ENCODE measurements around the gene NSL1. TPM values are rescaled to one million over a fixed set of nuclear protein-coding genes. Genes with fewer than 3 reads are reported as not detected.

NSL1 gene
- total RNA-seq, 2 donors from 2014 or later = 17.1 to 33.9 TPM

DNA sequence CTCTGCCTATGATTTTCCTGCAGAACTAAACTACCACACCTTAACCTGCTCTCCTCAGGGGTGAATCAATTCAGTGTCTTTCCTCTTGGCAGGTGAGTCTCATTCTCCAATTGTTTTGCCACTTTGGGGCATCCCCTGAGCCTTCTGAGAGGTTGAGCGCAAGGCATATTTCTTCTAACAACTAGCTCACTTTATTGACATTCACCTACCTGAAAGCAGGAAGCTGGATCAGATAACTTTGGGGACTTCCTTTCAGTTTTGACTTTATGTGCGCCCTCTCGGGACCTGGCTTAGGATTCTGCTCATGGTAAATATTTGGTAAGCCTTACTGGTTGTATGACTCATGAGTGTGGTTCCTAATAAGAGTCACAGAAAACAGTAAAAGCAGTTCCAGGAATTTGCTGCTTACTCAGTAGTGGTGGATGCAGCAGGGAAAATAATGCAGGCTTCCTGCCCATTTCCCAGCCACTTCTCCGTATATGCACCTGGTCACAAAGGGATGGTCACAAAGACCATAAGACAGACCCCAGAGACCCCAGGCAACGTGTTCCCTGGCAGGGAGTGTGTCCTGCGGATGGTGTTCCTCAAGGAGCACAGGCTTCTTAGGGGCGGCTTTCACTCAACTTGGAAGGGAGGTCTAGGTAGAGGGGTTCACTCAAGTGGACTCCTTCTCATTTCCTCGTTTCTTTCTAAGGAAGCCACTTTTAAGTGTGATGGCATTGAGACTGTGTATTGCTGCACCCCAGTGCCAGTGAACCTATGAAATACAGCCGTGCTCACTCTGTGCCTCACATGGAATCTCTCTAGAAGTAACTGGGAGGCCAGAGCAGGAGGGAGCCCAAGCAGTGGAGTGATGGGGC, 70.0 kb downstream of the NSL1 start:
- no peak for DNase-seq
- TF ChIP-seq, protein P1, sequence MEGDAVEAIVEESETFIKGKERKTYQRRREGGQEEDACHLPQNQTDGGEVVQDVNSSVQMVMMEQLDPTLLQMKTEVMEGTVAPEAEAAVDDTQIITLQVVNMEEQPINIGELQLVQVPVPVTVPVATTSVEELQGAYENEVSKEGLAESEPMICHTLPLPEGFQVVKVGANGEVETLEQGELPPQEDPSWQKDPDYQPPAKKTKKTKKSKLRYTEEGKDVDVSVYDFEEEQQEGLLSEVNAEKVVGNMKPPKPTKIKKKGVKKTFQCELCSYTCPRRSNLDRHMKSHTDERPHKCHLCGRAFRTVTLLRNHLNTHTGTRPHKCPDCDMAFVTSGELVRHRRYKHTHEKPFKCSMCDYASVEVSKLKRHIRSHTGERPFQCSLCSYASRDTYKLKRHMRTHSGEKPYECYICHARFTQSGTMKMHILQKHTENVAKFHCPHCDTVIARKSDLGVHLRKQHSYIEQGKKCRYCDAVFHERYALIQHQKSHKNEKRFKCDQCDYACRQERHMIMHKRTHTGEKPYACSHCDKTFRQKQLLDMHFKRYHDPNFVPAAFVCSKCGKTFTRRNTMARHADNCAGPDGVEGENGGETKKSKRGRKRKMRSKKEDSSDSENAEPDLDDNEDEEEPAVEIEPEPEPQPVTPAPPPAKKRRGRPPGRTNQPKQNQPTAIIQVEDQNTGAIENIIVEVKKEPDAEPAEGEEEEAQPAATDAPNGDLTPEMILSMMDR (IDR thresholded peaks at IDR 0.05) = no peak
- no peaks in the 10 kb centered on the region for H3K27me3 ChIP-seq
- no peaks in the 10 kb centered on the region for H3K36me3 ChIP-seq
- H3K9me3 ChIP-seq = no peaks in the 10 kb centered on the region
- peaks cover 7% of the 10 kb centered on the region for H3K4me1 ChIP-seq
- no peak overlapping the region for H3K27ac ChIP-seq
- no peak overlapping the region for H3K4me3 ChIP-seq
- intact Hi-C loops (cut with DNase I) = no loop called here
- no peak overlapping the region for H3K9ac ChIP-seq (ENCODE audit: low read depth in 2 of 2, low read length in 2 of 2)

DNA sequence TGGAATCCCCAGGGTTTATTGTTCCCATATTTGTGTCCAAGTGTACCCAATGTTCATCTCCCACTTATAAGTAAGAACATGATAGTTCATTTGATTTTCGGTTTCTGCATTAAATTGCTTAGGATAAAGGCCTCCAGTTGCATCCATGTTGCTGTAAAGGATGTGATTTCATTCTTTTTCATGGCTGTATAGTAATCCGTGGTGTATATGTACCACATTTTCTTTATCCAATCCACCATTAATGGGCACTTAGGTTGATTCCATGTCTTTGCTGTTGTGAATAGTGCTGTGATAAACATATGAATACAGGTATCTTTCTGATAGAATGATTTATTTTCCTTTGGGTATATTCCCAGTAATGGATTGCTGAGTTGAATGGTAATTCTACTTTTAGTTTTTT, 71.9 kb downstream of the NSL1 start:
- intact Hi-C loops (cut with DNase I) = no loop called here
- DNase-seq = no peak
- Histone ChIP-seq H3K27ac (no peak overlapping the region), H3K9ac (ENCODE audit: low read depth in 2 of 2, low read length in 2 of 2) (no peak overlapping the region), H3K4me1 (peaks cover 7% of the 10 kb centered on the region), H3K36me3 (no peaks in the 10 kb centered on the region), H3K9me3 (no peaks in the 10 kb centered on the region), H3K4me3 (no peak overlapping the region), H3K27me3 (no peaks in the 10 kb centered on the region)
- TF ChIP-seq, protein P1 (IDR thresholded peaks at IDR 0.05) = no peak

DNA sequence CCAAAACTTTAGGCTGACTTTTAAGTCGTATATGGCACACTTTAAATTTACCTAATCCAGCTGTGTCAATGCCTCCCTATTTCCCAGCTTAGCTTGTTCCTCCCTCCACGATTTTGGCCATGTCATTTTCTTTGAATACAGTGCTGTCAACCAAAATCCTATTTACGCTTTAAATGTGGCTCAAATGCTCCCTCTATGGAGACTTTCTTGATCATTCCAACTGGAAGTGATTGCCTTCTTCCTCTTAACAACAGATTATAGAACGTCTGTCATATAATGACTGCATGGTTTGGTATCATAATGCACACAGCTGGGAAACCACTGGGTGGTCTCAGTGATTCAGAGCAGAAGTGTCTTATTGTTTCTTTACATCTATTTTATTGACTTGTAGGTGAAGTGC, 73.1 kb downstream of the NSL1 start:
- no peaks in the 10 kb centered on the region for H3K9me3 ChIP-seq
- H3K4me1 ChIP-seq = peaks cover 7% of the 10 kb centered on the region
- intact Hi-C loops (cut with DNase I) = no loop called here
- no peak overlapping the region for H3K9ac ChIP-seq (ENCODE audit: low read depth in 2 of 2, low read length in 2 of 2)
- no peak for DNase-seq
- TF ChIP-seq, protein P1 (IDR thresholded peaks at IDR 0.05) = no peak
- no peak overlapping the region for H3K4me3 ChIP-seq
- no peaks in the 10 kb centered on the region for H3K36me3 ChIP-seq
- no peak overlapping the region for H3K27ac ChIP-seq
- H3K27me3 ChIP-seq = no peaks in the 10 kb centered on the region

DNA sequence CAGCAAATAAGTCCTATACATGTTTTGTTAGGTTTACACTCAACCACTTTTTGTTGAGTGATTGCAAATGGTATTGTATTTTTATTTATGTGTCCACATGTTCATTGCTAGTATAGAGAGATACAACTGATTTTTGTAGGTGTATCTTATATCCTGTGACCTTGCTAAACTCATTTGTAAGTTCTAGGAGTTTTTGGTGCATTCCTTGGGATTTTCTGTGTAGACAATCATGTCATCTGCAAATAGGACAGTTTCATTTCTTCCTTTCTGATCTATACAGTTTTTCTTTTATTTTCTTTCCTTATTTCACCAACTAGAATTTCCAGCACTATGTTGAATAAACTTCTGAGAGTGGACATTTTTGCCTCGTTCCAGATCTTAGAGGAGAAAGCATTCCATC, 75.4 kb downstream of the NSL1 start:
- intact Hi-C loops (cut with DNase I) = no loop called here
- DNase-seq = no peak

GRCh38 chr1:212713465-212714136, 78.0 kb downstream of the NSL1 start:
- H3K36me3 ChIP-seq = no peaks in the 10 kb centered on the region
- H3K9ac ChIP-seq (ENCODE audit: low read depth in 2 of 2, low read length in 2 of 2) = no peak overlapping the region
- TF ChIP-seq, protein P1 (IDR thresholded peaks at IDR 0.05) = no peak
- H3K4me1 ChIP-seq = no peaks in the 10 kb centered on the region
- no peaks in the 10 kb centered on the region for H3K9me3 ChIP-seq
- H3K4me3 ChIP-seq = no peak overlapping the region
- H3K27me3 ChIP-seq = no peaks in the 10 kb centered on the region
- intact Hi-C loops (cut with DNase I) = no loop called here
- DNase-seq = no peak
- H3K27ac ChIP-seq = no peak overlapping the region

More for the DNA sequence above, 75.4 kb downstream of the NSL1 start:
- Histone ChIP-seq H3K4me1 (no peaks in the 10 kb centered on the region), H3K9me3 (no peaks in the 10 kb centered on the region), H3K27ac (no peak overlapping the region), H3K4me3 (no peak overlapping the region), H3K27me3 (no peaks in the 10 kb centered on the region), H3K36me3 (no peaks in the 10 kb centered on the region), H3K9ac (ENCODE audit: low read depth in 2 of 2, low read length in 2 of 2) (no peak overlapping the region)
- TF ChIP-seq, protein P1 (IDR thresholded peaks at IDR 0.05) = no peak
